Lung (tissue), 12 donors: ENCODE measurements around the gene IBTK. TPM values are rescaled to one million over a fixed set of nuclear protein-coding genes. Genes with fewer than 3 reads are reported as not detected.
"Not testable (repeated sequence)": the region's sequence is repeated elsewhere in the genome, so short reads cannot be mapped to it uniquely, and the experiment has no call there.

ENCODE experiments used
- ATAC-seq: fragments of 200-7000 bp; cut with Tn5 transposase; one replicate; pipeline ENCODE4 v1.9.1; 2020; ENCODE audit warnings: moderate number of reproducible peaks; ENCODE audit not compliant: insufficient read depth, low FRiP score
- DNase-seq, 3 donors: peaks; one replicate each; pipeline ENCODE4 v3.0.0-alpha.2; 2013 to 2017
- H3K27ac ChIP-seq, 2 donors: one replicate each; pipeline ENCODE4 v1.5.1; 2013; ENCODE audit warnings: mild to moderate bottlenecking in 2 of 2, moderate library complexity in 2 of 2, control low read depth in 1 of 2, inconsistent platforms in 1 of 2, low read depth in 1 of 2, low read length in 1 of 2
- H3K27me3 ChIP-seq, 3 donors: one replicate each; pipeline ENCODE4 v1.5.1; 2013; ENCODE audit warnings: low read length in 2 of 3; ENCODE audit not compliant: control insufficient read depth in 3 of 3, insufficient read depth in 3 of 3
- H3K36me3 ChIP-seq, 4 donors: one replicate each; pipeline ENCODE4 v1.5.1; 2013; ENCODE audit warnings: low read length in 4 of 4, mild to moderate bottlenecking in 1 of 4, moderate library complexity in 1 of 4; ENCODE audit not compliant: control insufficient read depth in 4 of 4, insufficient read depth in 4 of 4
- H3K4me1 ChIP-seq, 5 donors: one replicate each; pipeline ENCODE4 v1.5.1; 2013; ENCODE audit warnings: low read length in 5 of 5, mild to moderate bottlenecking in 2 of 5, moderate library complexity in 1 of 5; ENCODE audit not compliant: control insufficient read depth in 5 of 5, insufficient read depth in 5 of 5
- H3K4me3 ChIP-seq: one replicate; pipeline ENCODE4 v1.5.1; 2013; ENCODE audit warnings: mild to moderate bottlenecking, control low read depth, moderate library complexity
- H3K9ac ChIP-seq, 2 donors: one replicate each; pipeline ENCODE4 v1.5.1; 2013; ENCODE audit warnings: low read length in 2 of 2, control low read depth in 1 of 2; ENCODE audit not compliant: insufficient read depth in 1 of 2
- H3K9me3 ChIP-seq, 4 donors: one replicate each; pipeline ENCODE4 v1.5.1; 2013; ENCODE audit warnings: low read length in 3 of 4, mild to moderate bottlenecking in 1 of 4, moderate library complexity in 1 of 4; ENCODE audit not compliant: control insufficient read depth in 4 of 4, insufficient read depth in 3 of 4
- WGBS, 2 donors: extraction: QIAGEN DNeasy Blood & Tissue Kit; methylation state at CpG; one replicate each; pipeline ENCODE4 v1.1.7; 2013; 5-methylcytosine and 5-hydroxymethylcytosine counted together
- polyA plus RNA-seq, 2 donors: library from polyadenylated mRNA; stranded (reverse); fragments of 200-250 nt; gene quantifications; one replicate each; pipeline ENCODE4 v1.2.1, GENCODE V29; 2013
- total RNA-seq, 2 donors: library from RNA; depleted of rRNA in 1 of 2; stranded (reverse); fragments of >200 nt in 1 of 2; gene quantifications; one replicate each; pipeline ENCODE4 v1.2.1, GENCODE V29; 2014 to 2021
- TF ChIP-seq, protein P1 (sequence below): IDR thresholded peaks from 2 replicates; pipeline ENCODE4 v1.5.1; 2012; ENCODE audit warnings: mild to moderate bottlenecking; ENCODE audit errors: control extremely low read depth, extremely low read depth
- donor health status: control.
- donor health status: control.
- donor health status: Bipolar disorder and iron deficiency.
- donor health status: healthy.
- donor health status: DM: yes; HTN: yes; CAD: no.

The IBTK gene
- total and polyA plus RNA-seq, 4 donors = 17.7 to 47.2 (median 27.1) TPM

DNA sequence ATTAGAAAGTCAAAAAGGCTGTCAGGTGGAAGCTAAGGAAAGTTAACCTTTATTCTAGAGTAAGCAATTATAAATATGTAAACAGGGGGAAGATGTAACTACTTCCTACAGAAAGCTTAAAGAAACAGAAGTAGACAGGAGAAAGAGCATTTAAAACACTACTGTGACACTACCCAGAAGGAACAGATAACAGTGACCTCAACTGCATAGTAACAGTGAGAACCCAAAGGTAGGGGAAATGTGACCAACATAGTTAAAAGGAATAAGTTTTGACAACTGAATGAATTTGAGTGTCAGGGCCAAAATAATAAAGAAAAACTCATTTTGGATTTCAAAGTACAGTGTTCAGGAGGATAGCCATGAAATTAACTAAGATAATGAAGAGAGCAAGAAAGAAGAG, 43.5 kb downstream of the IBTK start:
- no peaks in the 10 kb centered on the region for H3K27me3 ChIP-seq
- TF ChIP-seq, protein P1, sequence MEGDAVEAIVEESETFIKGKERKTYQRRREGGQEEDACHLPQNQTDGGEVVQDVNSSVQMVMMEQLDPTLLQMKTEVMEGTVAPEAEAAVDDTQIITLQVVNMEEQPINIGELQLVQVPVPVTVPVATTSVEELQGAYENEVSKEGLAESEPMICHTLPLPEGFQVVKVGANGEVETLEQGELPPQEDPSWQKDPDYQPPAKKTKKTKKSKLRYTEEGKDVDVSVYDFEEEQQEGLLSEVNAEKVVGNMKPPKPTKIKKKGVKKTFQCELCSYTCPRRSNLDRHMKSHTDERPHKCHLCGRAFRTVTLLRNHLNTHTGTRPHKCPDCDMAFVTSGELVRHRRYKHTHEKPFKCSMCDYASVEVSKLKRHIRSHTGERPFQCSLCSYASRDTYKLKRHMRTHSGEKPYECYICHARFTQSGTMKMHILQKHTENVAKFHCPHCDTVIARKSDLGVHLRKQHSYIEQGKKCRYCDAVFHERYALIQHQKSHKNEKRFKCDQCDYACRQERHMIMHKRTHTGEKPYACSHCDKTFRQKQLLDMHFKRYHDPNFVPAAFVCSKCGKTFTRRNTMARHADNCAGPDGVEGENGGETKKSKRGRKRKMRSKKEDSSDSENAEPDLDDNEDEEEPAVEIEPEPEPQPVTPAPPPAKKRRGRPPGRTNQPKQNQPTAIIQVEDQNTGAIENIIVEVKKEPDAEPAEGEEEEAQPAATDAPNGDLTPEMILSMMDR = no peak
- ATAC-seq = no peak
- no peaks in the 10 kb centered on the region for H3K9me3 ChIP-seq
- no peak overlapping the region for H3K4me3 ChIP-seq
- H3K36me3 ChIP-seq = peaks cover 13 to 44% (median 23%) of the 10 kb centered on the region in 4 donors
- H3K9ac ChIP-seq = no peak overlapping the region
- H3K4me1 ChIP-seq = peaks cover 0 to 2% (median 0%) of the 10 kb centered on the region in 5 donors
- DNase-seq = no peak
- H3K27ac ChIP-seq = no peak overlapping the region

DNA sequence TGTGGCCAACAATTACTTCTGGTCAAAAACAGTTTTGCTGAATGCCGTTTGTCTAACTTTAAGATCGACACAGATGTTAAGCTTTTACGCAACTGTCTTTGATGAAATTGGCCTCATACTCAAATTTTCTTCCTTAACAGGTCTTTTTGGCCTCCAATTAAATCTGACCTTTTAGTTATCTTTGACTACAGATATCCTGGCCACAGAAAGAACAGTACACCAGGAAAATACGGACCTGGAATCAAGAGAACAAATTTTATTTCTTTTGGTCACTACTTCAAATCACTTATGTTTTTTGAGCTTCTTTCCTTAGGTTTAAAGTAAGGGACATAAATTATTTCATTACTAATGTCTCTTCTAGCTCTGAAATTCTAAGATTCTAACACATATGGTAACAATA, 49.8 kb downstream of the IBTK start:
- no peak overlapping the region for H3K27ac ChIP-seq
- H3K36me3 ChIP-seq = peaks cover 8 to 36% (median 22%) of the 10 kb centered on the region in 4 donors
- H3K9me3 ChIP-seq = no peaks in the 10 kb centered on the region
- no peaks in the 10 kb centered on the region for H3K4me1 ChIP-seq
- ATAC-seq (no peak), DNase-seq (no peak)
- no peaks in the 10 kb centered on the region for H3K27me3 ChIP-seq
- no peak overlapping the region for H3K9ac ChIP-seq
- TF ChIP-seq, protein P1 = no peak
- no peak overlapping the region for H3K4me3 ChIP-seq
- 81 to 88% methylated on average over 4 of the region's 4 CpGs for WGBS, 2 donors

DNA sequence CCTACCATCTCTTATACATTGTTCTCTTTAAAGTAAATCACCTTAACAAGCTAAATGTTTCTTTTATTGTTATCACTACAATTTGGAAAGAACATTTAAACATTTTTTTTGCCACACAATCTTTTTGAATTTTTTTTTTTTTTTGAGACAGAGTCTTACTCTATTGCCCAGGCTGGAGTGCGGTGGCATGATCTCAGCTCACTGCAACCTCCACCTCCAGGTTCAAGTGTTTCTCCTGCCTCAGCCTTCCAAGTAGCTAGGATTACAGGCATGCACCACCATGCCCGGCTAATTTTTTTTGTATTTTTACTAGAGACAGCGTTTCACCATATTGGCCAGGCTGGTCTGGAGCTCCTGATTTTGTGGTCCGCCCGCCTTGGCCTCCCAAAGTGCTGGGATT, 50.3 kb downstream of the IBTK start:
- ATAC-seq, H3K4me3 ChIP-seq, H3K4me1 ChIP-seq, H3K27ac ChIP-seq, DNase-seq, H3K9ac ChIP-seq, H3K9me3 ChIP-seq, H3K27me3 ChIP-seq: not testable (repeated sequence)
- 96 to 98% methylated on average over 5 of the region's 5 CpGs for WGBS, 2 donors
- H3K36me3 ChIP-seq = peaks cover 8 to 32% (median 23%) of the 10 kb centered on the region in 4 donors

DNA sequence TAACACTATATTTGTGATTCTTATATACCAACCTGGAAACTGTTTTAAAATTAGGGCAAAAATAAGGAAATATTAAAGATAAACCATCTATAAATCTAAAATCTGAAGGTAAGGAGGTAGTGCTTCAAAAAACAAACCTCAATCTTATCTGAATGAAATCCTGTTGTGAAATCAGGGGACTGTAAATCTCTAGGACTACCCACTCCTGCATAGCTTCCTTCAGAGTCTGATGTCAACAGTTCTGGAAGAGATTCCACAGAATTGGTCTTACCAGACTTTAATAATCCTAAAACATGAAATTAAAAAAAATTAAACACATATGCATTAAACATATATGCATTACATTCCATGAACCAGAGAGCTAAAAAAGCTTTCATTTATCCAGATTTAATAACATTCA, 51.4 kb downstream of the IBTK start:
- Histone ChIP-seq H3K9ac (no peak overlapping the region), H3K4me3 (no peak overlapping the region), H3K27ac (no peak overlapping the region), H3K36me3 (peaks cover 8 to 29% (median 22%) of the 10 kb centered on the region in 4 donors), H3K27me3 (no peaks in the 10 kb centered on the region), H3K9me3 (no peaks in the 10 kb centered on the region), H3K4me1 (no peaks in the 10 kb centered on the region)
- DNase-seq (no peak), ATAC-seq (no peak)
- TF ChIP-seq, protein P1 = no peak
